Measurements from ENCODE around the gene ENTPD6.
"Not testable (repeated sequence)": the region's sequence is repeated elsewhere in the genome, so short reads cannot be mapped to it uniquely, and the experiment has no call there.

The ENTPD6 gene

GRCh38 chr20:25195014-25195961 is at the start of gene ENTPD6:
Gene ENTPD6 (plus strand): TSS chr20:25195712. CDS start chr20:25206537, 10,825 bp downstream.
- peak; percentile 89 for DNase-seq

GRCh38 chr20:25146976-25147375 is 48.5 kb upstream of the ENTPD6 start:
- no peak for DNase-seq

GRCh38 chr20:25147716-25148115 is 47.8 kb upstream of the ENTPD6 start:
- no peak for DNase-seq

GRCh38 chr20:25148181-25148981 is 47.1 kb upstream of the ENTPD6 start:
- peak; percentile 62 for DNase-seq

GRCh38 chr20:25148982-25149846 is 46.3 kb upstream of the ENTPD6 start:
- DNase-seq: no peak

- DNase-seq: no peak
Observed at GRCh38 chr20:25150016-25150415, 45.5 kb upstream of the ENTPD6 start.

GRCh38 chr20:25158043-25158442 is 37.5 kb upstream of the ENTPD6 start:
- no peak for DNase-seq

GRCh38 chr20:25160467-25160866 is 35.0 kb upstream of the ENTPD6 start:
- no peak for DNase-seq

GRCh38 chr20:25160897-25161296 is 34.6 kb upstream of the ENTPD6 start:
- DNase-seq: no peak

- no peak for DNase-seq
Observed at GRCh38 chr20:25165128-25165527, 30.4 kb upstream of the ENTPD6 start.

- not testable (repeated sequence) for DNase-seq
Observed at GRCh38 chr20:25166105-25166782, 29.3 kb upstream of the ENTPD6 start.

GRCh38 chr20:25173321-25173720 is 22.2 kb upstream of the ENTPD6 start:
- no peak for DNase-seq

- no peak for DNase-seq
Observed at GRCh38 chr20:25173886-25174308, 21.6 kb upstream of the ENTPD6 start.

- DNase-seq: no peak
Observed at GRCh38 chr20:25176184-25176583, 19.3 kb upstream of the ENTPD6 start.

- peak; percentile 10 for DNase-seq
Observed at GRCh38 chr20:25177890-25178321, 17.6 kb upstream of the ENTPD6 start.

- DNase-seq: peak; percentile 86
Observed at GRCh38 chr20:25178563-25179438, 16.7 kb upstream of the ENTPD6 start.

- no peak for DNase-seq
Observed at GRCh38 chr20:25179439-25180089, 15.9 kb upstream of the ENTPD6 start.

GRCh38 chr20:25184391-25184790 is 11.1 kb upstream of the ENTPD6 start:
- not testable (repeated sequence) for DNase-seq

- DNase-seq: no peak
Observed at GRCh38 chr20:25187220-25187619, 8.3 kb upstream of the ENTPD6 start.

- no peak for DNase-seq
Observed at GRCh38 chr20:25187635-25188034, 7.9 kb upstream of the ENTPD6 start.
